Left colon (tissue), 2 donors: ENCODE data around the gene HRC. TPM values are rescaled to one million over a fixed set of nuclear protein-coding genes. Genes with fewer than 3 reads are reported as not detected.
A peak's percentile ranks its signal among the peaks of the same experiment; 100 is the strongest.
"Not testable (repeated sequence)": the region's sequence is repeated elsewhere in the genome, so short reads cannot be mapped to it uniquely, and the experiment has no call there.

Experiments used
- ATAC-seq: fragments of 200-7000 bp; cut with Tn5 transposase; one replicate; pipeline ENCODE4 v1.9.1; 2020; ENCODE audit warnings: mild to moderate bottlenecking, moderate library complexity
- DNase-seq, 2 donors: peaks; one replicate each; pipeline ENCODE4 v3.0.0-alpha.2; 2020
- intact Hi-C, 2 donors: fragments of 100-400 bp; cut with DNase I in 1 of 2; cut with micrococcal nuclease in 1 of 2; formaldehyde crosslinking; loops; one replicate each; pipeline versions ENCODE4 v1.11.2 to v1.14.0; 2022; cut with DNase I, micrococcal nuclease
- total RNA-seq, 2 donors: library from RNA; stranded (reverse); fragmentation: NEBNext Ultra II Directional; extraction: Animal tissue kit (Norgen Biotek cat#: 25700); gene quantifications; one replicate each; pipeline ENCODE4 v1.2.1, GENCODE V29; 2021
- donor health status: DM: no; HTN: no; CAD: no.
- donor health status: DM: yes; HTN: yes; CAD: no.

HRC gene
- total RNA-seq, 2 donors from 2014 or later, result 1.2 to 1.3 TPM

GRCh38 chr19:49145573-49146407, 9.4 kb downstream of the HRC start:
- DNase-seq, result peak; percentile 78 to 85
- intact Hi-C loops, result loop anchor here in 1 of 2 donors (5.0 kb wide), 1 partner anchor 48 kb away; no protein-coding TSS in a partner anchor
- peak; percentile 12 for ATAC-seq

- DNase-seq, result peak; percentile 90 to 92
- ATAC-seq, result peak; percentile 91
- intact Hi-C loops, result no loop called here
These were observed 12.3 kb downstream of the HRC start for GRCh38 chr19:49142866-49143335.

- DNase-seq (no peak), ATAC-seq (no peak)
- intact Hi-C loops, result no loop called here
These were observed 13.8 kb downstream of the HRC start for GRCh38 chr19:49141352-49141751.

- DNase-seq (no peak), ATAC-seq (no peak)
- intact Hi-C loops, result no loop called here
These were observed 14.2 kb downstream of the HRC start for GRCh38 chr19:49140951-49141350.

- intact Hi-C loops, result no loop called here
- ATAC-seq (no peak), DNase-seq (peak in 1 of 2 donors; percentile 55)
These were observed 18.4 kb downstream of the HRC start for GRCh38 chr19:49136771-49137171.

- intact Hi-C loops, result no loop called here
- no peak for ATAC-seq
These were observed 19.5 kb downstream of the HRC start for GRCh38 chr19:49135686-49136085.

GRCh38 chr19:49133621-49134454, 21.4 kb downstream of the HRC start:
- intact Hi-C loops, result no loop called here
- peak; percentile 88 for ATAC-seq
- peak; percentile 78 to 92 for DNase-seq

More at GRCh38 chr19:49135686-49136085, 19.5 kb downstream of the HRC start:
- DNase-seq, result no peak

- peak; percentile 62 to 80 for DNase-seq
- ATAC-seq, result peak; percentile 63
- intact Hi-C loops, result no loop called here
These were observed 22.1 kb downstream of the HRC start for GRCh38 chr19:49132974-49133609.

GRCh38 chr19:49130325-49130724, 24.9 kb downstream of the HRC start:
- DNase-seq, result no peak
- no peak for ATAC-seq
- intact Hi-C loops, result no loop called here

- intact Hi-C loops, result no loop called here
- no peak for ATAC-seq
- peak in 1 of 2 donors; percentile 67 for DNase-seq
These were observed 26.0 kb downstream of the HRC start for GRCh38 chr19:49129238-49129583.

- no peak for ATAC-seq
- intact Hi-C loops, result no loop called here
- no peak for DNase-seq
These were observed 26.5 kb downstream of the HRC start for GRCh38 chr19:49128545-49129237.

- ATAC-seq, result peak; percentile 82
- peak; percentile 96 to 97 for DNase-seq
- intact Hi-C loops, result no loop called here
These were observed 27.3 kb downstream of the HRC start for GRCh38 chr19:49127674-49128544.

- DNase-seq, intact Hi-C loops, ATAC-seq: not testable (repeated sequence)
These were observed 28.0 kb downstream of the HRC start for GRCh38 chr19:49127225-49127624.

GRCh38 chr19:49126575-49126974, 28.6 kb downstream of the HRC start:
- DNase-seq, result no peak
- intact Hi-C loops, result no loop called here
- ATAC-seq, result no peak

- DNase-seq, result peak; percentile 81 to 89
These were observed 30.0 kb downstream of the HRC start for GRCh38 chr19:49125025-49125731.

GRCh38 chr19:49123285-49123684, 31.9 kb downstream of the HRC start:
- ATAC-seq, DNase-seq, intact Hi-C loops: not testable (repeated sequence)

More at GRCh38 chr19:49125025-49125731, 30.0 kb downstream of the HRC start:
- ATAC-seq, result peak; percentile 71
- intact Hi-C loops, result no loop called here

- ATAC-seq, intact Hi-C loops, DNase-seq: not testable (repeated sequence)
These were observed 33.4 kb downstream of the HRC start for GRCh38 chr19:49121841-49122240.
